Left lobe of liver (tissue), 2 donors: ENCODE data around the gene AFF3. TPM values are rescaled to one million over a fixed set of nuclear protein-coding genes. Genes with fewer than 3 reads are reported as not detected.
A peak's percentile ranks its signal among the peaks of the same experiment; 100 is the strongest.

Source experiments
- ATAC-seq: fragments of 200-7000 bp; cut with Tn5 transposase; one replicate; pipeline ENCODE4 v1.9.1; 2020; ENCODE audit warnings: mild to moderate bottlenecking, moderate library complexity
- DNase-seq: peaks from one replicate; pipeline ENCODE4 v3.0.0-alpha.2; 2020; ENCODE audit warnings: low spot score
- total RNA-seq: library from RNA; stranded (reverse); gene quantifications from one replicate; pipeline ENCODE4 v1.2.1, GENCODE V29; 2021
- donor health status: DM: no; HTN: no; CAD: no; lungs with moderate emphysema.
- donor health status: DM: no; HTN: yes; CAD: no.

AFF3 gene
- total RNA-seq, 1 donor from 2014 or later, result 2.3 TPM

DNA sequence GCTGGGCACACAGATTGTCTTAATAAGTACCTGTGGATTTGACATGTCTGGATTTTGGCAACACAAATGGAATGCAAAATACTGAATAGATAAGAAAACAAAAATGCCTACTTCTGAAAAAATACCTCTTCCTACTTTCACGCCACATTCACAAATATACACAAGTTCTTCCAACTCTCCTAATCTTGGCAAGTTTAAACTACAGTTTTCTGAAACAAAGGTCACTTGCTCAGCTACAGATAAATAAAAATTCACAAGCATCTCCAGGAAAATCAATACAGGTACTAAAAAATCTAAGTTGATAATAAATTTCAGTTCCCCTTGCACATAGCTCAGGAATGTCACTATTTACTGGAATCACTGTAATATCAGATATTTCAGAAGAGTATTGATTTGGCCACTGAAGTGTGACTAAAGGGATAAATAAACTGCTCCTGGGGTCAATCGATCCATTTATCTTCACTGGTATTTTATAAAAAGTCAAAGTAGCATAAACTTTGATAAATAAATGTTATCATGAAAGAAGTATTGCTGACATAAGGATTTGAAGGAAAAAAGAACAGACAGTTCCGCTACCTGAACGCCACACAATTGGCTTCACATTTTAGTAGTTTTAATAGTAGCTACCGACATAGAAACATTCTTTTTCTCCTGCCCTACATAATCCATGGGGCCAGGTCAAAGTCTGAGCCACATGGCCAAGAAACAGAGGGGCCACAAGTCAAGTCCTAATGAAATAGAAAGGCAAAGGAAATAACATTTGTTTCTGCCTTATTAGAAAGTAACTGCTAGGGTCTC is 243.1 kb downstream of the AFF3 start:
- DNase-seq (no peak), ATAC-seq (peak; percentile 65)

DNA sequence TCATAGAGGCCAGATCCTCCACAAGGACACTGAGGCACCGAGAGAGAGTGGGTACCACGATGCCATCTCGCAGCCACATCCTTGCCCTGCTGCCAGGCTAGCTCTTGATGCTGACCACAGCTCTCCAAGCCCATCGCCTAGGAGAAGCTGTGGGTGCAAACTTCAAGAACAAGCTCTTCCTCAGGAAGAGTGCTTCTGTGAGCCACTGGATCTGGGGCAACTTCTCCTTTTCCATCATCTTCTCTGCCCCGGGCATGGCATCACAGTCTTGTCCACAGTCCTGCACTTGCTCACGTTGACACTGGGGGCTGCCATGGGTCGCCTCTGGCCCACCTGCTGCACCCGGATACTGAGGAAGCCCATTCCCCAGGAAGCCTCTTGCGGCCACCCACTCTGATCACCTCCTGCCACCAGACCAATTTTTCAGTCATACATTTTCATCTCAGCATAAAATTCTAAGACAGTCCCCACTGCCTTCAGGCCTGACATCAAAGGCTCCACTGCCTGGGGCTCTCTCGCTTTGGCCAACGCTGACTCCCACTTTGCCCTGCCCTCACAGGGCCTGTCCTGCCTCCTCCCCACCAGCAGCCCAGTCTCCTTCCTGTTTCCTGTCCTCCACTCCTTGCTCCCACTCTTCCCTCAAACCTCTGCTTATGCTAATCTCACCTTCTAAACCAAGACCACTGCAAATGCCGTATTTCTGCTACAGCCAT is 243.9 kb downstream of the AFF3 start:
- ATAC-seq (peak; percentile 28), DNase-seq (no peak)

DNA sequence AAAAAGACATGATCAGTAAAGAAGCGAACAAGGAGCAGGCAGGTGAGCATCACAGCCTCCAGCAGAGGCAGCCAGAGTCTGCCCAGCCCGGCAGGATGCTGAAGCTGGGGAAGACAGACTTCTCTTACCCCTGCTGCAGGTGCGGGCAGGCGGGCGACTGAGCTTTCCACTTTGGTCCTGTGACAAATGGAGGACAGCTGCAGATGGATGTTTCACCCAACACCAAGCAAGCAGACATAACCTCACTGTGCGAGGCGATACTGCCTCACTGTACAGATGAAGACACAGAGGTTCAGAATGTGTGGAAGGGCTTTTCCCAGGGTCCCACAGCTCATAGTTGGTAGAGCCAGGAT is 251.0 kb downstream of the AFF3 start:
- ATAC-seq, result no peak

DNA sequence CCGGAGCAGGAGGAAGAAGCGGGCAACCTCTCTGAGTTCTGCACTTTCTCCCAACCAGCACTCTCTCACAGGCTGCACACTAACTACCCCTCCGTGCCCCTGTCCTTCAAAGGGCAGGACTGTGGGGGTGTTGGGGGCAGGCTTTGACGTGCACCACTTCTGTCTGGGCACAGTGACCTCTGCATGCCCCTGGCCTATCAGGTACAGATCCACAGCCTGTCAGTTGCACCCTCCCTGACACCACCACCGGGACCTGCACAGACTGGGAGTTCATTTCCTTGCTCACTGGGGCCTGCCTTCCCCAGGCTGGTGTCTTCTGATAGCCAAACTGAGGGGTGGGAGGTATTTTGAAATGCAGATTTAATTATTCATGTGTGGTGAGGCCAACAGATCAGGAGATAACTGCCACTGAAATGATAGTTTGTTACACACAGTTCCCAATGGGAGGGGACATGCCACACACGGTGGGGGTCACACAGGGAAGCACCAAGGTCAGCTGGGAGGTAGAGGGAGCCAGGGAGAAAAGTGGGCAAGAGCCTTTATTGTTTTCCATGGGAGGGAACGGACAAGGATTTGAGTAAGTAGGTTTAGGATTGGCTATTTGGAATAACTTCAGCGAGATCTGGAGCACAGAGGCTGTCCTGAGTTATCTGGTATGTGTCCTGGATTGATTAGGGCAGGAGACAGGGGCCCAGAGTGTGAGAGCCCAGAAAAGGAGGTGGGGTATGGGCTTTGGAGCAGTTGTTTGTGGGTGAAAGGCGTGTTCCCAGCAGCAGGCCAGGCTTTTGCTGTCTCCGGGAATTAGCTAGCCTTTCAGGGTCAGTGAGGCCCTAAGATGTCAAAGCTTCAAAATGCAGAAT is 251.6 kb downstream of the AFF3 start:
- ATAC-seq (no peak), DNase-seq (no peak)

More for the DNA sequence above, 251.0 kb downstream of the AFF3 start:
- no peak for DNase-seq

DNA sequence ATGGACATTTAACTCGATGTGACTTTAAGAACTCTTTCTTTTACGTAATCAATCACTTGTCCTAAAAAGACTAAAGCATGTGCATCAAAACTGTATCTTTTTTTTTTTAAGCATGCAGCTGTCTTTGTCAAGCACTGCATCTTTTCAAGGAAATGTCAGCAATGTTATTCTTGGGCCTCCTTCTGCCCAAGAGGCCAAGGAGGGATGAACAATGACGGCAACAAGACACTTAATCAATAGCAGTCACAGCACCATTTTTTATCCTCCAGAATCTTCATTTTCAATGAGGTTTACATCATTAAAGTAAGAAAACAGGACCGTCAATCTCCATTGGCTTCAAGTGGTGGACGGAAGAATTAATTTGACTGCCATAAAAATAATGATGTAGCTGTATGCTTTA is 253.8 kb downstream of the AFF3 start:
- DNase-seq (no peak), ATAC-seq (no peak)

DNA sequence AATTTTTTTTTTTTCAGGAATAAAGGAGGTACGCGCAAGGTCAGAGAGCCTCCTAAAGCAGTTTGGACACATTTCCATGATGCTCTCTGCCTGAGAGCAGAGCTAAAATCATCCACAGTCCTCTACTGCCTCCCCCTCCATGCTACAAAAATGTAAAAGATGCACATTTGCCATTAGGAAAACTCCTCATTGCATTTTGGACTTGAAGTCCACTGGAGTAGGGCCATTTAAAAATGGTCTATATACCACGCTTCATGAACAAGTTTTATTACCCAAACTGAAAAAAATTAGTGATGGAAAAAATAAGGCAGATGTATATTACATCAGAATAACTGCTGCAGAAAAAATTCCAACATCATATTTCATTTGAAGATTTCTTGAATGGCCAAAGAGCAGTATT is 256.0 kb downstream of the AFF3 start:
- DNase-seq (no peak), ATAC-seq (no peak)

DNA sequence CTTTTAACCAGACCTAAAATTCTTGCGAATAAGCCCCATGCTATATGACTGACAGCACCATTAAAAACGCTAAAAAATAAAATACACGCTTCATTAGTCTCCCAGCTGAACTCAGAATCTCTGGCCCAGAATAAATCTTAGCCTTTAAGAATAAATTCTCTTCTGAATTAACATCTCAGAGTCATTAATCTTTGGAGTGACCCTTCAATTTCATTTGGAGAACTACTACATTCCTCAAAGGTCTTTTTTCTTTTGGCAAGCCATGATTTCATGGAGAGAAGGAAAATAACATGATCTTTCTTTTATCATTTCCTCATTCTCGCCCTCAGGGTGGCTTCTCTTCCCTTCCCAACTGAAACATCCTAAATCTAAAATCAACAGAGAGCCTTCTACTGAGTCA is 259.0 kb downstream of the AFF3 start:
- ATAC-seq, result no peak
- no peak for DNase-seq

DNA sequence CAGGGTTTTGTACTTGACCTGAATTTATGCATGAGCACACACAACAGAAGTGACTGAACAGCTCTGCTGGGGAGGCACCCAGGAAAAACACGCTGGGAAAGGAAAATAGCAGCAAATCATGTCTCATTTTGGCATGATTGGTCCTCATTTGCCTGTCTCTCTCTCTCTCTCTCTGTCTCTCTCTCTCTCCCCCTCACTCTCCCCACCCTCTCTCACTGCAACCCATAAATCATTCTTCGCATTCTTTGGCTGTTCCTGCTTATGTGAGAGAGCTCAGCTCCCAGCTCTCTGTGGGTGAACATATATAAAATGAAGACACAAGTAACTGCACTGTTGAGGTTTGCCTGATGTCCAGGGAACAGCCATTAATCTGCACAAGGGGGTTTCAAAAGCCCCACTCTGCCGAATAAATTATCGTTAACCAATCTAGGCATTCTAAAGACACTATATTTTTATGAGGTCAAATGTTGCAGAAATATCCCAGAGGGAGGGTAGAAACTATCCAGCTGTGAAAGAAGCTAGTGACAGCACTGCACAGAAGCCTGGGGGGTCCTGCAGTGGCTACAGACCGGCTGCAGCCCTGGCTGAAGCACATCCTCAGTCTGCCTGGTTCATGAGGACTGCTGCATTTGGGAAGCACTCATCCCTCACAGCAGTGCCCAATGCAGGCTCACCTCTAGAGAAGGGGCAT is 260.3 kb downstream of the AFF3 start:
- ATAC-seq (peak; percentile 15), DNase-seq (no peak)

DNA sequence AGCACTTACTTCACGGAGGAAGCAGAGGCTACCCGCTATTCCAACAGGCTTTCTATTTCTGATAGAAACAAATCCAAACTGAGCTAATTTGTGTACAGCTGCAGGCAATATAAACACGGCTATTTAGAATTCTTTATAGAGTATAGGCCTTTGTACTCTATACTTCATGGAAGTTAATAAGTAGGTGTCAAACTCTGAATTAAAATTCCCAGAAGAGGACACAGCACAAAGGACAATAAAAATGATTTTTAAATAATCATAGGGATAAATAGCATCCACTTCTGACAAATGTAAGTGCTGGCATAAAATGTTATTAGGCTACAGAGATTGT is 261.5 kb downstream of the AFF3 start:
- ATAC-seq (no peak), DNase-seq (no peak)

DNA sequence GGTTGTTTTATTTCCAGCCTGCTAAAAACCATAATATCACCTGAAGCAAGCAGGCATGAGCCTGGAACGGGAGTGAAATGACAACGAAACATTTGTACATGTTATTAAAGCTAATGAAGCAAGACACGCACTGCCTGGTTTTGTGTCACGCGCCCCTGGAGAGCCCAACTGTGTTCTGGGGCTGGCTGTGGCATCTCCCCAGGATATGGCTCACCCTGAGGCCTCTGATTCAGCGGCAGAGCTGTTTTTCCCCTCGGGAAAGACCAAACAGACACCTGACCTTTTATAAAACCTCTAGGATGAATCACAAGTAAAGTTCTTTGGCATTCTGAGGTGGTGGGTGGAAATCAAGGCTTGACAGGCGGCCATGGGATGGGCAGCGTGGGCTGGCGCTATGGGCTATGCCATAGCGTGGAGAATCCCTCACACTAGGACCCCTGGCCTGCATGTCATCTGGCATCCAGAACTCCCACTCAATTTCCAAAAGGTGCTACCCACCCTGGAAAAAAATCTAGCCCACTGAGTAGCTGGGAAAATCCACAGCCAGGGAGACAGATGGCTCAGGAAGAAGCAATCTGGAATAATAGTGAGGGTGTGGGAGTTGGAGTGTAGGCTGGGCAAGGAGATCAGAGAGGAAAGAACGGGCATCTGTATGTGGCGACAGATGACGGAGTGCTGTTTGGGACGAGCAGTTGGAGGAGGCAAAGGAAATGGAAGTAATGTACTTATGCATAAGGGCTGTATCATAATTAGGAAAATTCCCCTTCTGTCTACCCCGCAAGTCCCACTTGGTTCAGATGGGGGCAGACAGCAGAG is 262.0 kb downstream of the AFF3 start:
- DNase-seq, result no peak
- ATAC-seq, result no peak

DNA sequence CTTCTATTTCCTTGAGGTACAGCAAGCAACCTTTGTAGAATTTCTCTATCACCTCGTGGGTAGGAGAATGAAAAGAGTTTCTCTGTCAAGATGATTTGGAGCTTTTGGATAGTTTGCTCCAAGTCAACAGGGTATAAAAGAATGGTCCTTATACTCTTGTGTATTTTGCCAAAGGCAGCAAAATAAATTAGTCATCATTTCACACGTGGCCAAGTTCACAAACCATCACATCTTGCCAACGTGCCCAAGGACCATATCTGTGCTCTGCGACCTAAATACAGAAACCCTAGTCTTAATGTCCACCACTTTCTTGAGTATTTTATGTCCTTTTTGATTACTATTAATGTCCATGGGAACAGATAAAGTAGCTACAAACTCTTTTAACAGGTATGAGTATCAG is 262.9 kb downstream of the AFF3 start:
- no peak for ATAC-seq
- no peak for DNase-seq

DNA sequence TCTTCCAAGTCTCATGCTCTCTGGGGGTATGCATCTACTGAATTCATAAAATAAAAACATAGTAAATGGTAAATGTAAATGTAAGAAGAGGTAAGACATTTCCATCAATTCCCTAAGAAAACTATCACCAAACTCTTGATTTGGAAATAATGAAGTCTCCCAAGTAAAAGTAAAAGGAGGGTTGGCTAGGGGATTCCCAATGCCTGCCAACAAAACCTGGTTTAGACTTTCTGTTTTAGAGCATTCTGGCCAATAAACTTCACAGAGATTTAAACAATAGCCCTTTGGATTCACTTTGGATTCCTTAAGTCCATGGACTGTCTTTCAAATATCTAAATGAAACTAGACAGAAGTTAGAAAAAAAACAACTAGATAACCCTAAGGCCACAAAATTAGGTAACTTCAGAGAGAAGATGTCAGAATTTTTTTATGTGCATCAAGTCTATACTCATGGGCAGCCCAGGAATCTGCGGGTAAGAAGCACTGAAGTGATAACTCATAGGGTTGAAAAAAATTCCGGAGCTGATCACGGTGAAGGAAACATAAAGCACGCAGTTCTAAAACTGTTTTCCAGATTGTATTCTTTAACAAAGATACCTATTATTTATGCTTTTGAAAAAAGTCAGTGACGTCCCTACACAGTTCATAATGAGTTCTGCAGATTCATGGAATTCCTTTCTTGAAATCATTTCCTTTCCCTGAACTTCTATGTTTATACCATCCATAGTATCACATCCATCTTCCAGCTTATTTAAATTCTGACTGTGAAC is 263.6 kb downstream of the AFF3 start:
- DNase-seq (no peak), ATAC-seq (no peak)

DNA sequence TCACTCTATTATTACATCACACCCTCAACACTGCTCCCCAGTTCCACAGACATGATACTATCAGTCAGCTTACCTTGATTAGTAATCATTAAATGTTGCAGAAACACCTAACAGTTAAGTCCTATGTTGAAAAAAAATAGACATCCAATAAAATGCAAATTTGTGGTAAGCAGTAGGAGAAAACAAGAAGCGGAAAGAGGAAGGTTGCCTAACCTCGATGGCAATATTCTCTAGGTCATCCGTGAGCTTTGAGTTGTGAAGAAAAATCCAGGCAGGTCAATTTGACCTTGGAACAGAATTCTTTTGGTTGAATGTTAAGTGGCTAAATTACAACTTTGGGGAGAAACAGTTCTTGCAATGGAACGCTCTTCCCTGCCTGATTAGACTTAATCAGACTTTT is 264.4 kb downstream of the AFF3 start:
- no peak for ATAC-seq
- DNase-seq, result no peak

DNA sequence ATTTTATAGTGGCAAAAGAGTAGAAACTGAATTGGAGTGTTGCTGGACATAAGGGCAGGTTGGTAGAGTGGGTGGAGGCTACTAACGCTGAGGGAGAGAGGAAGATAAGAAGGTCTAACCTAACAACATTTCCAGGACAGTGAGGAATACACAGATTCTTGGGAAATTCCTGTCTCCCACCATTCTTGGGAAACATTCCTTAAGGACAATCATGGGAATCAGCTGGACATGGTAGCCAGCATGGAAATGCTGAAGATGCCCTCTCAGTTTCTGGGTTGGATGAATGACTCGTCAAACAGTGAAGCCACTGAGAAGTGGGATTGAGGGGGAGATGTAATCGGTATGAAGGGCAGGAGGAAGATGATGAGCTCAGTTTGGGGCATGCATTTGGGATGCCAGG is 265.4 kb downstream of the AFF3 start:
- no peak for DNase-seq
- no peak for ATAC-seq

DNA sequence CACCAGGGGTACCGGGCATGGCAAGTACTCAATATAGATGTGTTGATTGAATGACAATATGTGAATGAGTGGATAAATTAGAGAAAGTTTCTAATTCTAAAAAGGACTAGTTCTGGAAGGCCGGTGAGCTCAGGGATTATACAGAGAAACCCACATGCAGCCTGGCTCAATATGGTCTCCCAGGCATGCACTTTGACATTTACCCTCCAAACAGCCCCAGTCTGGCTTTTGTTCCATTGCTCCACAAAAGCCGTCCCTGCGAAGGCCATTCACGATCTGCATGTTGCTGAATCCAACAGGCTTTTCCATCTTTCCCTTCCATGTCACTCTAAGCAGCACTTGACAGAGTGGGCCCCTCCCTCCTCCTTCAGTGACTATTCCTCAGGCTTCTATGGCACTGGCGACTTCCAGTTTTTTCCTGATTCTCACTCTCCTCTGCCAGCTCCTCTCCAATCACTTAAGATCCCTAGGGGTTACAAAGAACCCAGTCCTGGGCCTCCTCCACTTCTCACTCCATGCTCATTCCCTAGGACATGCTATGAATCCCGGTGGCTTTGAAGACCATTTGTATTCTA is 266.7 kb downstream of the AFF3 start:
- no peak for DNase-seq
- ATAC-seq, result peak; percentile 63

DNA sequence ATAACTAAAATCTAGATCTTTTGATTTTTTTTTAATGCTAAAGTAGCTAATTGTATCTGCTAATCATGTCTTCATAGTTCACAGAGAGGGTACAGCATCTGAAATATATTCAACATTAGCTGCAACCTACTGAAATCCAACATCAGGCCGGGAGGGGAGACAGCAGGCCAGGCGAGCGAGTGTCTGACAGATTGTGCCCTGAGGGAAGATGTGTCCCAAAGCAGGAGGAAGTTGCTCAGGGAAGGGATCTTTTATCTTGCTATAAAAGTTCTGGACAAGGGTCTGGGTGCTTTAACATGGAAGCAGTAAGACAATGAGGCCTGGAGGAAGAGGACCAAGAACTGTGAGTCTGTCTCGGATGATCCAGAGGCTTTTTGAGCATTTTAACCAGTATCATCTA is 274.1 kb downstream of the AFF3 start:
- ATAC-seq, result no peak
- no peak for DNase-seq

DNA sequence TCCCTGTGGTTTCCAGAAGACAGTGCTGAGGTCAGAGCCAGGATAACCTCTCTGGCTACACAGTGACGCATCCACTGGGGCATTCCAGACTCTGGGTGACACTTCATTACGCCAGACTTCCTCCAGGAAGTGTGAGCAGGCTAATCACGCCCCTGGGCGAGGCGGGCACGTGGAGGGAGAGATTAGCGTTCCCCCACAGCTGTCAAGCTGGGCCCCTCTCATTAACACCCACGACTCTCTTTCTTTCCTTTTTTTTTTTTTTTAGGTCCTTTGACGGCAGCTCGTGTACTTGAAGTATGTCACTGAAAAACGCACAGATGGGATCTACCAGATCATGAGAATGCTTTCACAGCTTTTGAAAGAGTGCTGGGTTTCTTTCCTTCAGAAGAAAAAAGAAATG is 274.6 kb downstream of the AFF3 start:
- ATAC-seq, result no peak
- DNase-seq, result no peak

DNA sequence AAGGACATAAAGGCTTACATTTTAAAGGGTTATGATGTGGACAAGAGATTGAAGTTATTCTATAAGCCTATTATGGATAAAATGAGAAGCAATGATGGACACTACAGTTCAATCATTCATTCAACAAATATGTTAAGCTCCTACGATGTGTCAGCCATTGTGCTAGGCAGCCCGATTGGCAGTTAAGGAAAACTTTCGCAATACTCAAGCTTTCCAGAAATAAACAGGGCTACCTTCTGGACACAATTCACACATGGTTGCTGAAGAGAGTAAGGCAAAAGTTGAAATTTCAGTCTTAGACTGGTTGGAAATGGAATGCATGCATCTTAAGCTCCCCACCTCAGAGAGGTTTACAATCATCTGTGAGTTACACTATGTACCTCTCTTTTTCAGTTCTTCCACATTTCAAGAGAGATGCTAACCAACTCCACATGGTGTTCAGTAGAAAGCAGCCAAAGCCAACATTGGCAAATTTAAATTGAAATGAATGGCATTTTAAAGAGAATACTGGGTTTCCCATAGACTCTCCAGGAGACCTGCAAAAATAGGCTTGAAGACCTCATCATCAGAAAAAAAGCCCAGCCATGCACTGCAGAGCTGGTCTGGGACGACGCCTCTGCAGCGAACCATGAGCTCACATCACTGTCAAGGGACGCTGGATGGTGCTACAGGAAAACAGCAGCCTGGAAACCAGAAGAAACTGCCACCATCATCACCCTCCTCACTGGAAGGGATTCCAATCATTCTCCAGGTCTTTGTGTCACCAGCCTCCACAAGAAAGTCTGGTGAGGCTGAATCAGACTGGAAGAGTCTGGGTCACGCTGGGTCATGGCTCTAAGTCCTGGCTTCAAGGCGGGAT is 276.3 kb downstream of the AFF3 start:
- DNase-seq (no peak), ATAC-seq (no peak)
